Fibroblast of pulmonary artery (primary cell): ENCODE results near the gene KIAA1958.

Experiments
- DNase-seq: peaks from one replicate; pipeline ENCODE4 v3.0.0-alpha.2; 2010; ENCODE audit warnings: low read depth
- H3K4me3 ChIP-seq: replicated peaks from 2 replicates; pipeline ENCODE4 v1.5.1; 2011; ENCODE audit warnings: low read depth, mild to moderate bottlenecking, control low read depth, low read length, moderate library complexity
- TF ChIP-seq, protein P1 (sequence below): IDR thresholded peaks from 2 replicates; pipeline ENCODE4 v1.5.1; 2011; ENCODE audit warnings: mild to moderate bottlenecking, control low read depth, low read length, inconsistent platforms; ENCODE audit errors: missing control alignments

KIAA1958 gene

GRCh38 chr9:112489039-112489546 is 2.5 kb downstream of the KIAA1958 start:
- no peak for DNase-seq
- H3K4me3 ChIP-seq: no peak overlapping the region
- TF ChIP-seq, protein P1, sequence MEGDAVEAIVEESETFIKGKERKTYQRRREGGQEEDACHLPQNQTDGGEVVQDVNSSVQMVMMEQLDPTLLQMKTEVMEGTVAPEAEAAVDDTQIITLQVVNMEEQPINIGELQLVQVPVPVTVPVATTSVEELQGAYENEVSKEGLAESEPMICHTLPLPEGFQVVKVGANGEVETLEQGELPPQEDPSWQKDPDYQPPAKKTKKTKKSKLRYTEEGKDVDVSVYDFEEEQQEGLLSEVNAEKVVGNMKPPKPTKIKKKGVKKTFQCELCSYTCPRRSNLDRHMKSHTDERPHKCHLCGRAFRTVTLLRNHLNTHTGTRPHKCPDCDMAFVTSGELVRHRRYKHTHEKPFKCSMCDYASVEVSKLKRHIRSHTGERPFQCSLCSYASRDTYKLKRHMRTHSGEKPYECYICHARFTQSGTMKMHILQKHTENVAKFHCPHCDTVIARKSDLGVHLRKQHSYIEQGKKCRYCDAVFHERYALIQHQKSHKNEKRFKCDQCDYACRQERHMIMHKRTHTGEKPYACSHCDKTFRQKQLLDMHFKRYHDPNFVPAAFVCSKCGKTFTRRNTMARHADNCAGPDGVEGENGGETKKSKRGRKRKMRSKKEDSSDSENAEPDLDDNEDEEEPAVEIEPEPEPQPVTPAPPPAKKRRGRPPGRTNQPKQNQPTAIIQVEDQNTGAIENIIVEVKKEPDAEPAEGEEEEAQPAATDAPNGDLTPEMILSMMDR: no peak

- H3K4me3 ChIP-seq: no peak overlapping the region
- DNase-seq: no peak
- TF ChIP-seq, protein P1: no peak
Measured at GRCh38 chr9:112489876-112490666, 3.4 kb downstream of the KIAA1958 start.

DNA sequence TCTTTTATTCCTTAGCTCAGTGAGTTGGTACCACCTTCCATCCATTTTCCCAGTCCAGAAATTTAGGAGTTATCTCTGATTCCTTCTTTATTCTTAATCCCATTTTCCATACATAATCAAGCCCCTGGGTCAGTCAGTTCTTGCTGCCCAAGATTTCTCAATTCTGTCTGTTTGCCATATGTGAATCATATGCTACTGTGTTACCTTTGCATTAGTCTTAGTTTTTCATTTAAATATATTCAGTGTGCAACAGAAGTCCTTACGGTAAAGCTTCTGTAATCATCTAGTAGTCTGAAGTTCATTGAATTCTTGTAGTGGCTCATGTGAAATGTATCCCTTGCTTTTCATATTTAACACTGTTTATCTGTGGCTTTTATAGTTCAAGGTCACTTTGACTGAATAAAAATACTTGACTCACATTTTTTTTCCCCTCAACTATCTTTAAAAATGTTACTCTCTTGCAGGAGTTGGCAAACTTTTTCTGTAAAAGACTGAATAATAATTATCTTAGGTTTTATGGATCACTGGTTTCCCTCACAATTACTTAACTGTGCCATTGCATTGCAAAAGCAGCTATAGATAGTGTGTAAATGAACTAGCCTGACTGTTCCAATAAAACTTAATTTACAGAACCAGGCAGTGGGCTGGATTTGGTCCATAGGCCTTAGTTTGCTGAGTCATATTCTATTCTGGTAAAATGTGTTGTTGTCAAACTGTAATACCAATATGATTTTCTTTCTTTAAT is 6.9 kb downstream of the KIAA1958 start:
- TF ChIP-seq, protein P1: no peak
- no peak overlapping the region for H3K4me3 ChIP-seq
- DNase-seq: no peak

DNA sequence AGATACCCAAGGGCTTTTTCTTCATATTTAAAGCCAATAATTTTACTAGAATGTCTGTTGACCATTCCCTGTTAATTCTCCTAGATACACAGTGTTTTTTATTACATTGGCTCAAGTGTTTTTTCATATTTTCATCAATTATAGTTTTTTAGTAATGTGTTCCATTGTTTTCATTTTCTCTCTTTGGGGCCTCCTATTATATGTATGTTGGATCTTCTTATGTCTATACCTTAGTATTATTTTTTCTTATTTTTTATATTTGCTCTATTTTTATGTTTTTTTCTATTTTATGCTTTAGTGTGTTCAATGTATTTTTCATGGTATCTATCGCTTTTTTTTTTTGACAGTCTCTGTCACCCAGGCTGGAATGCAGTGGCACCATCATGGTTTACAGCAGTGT is 7.5 kb downstream of the KIAA1958 start:
- no peak overlapping the region for H3K4me3 ChIP-seq
- no peak for DNase-seq
- TF ChIP-seq, protein P1: no peak

GRCh38 chr9:112495614-112496013 is 9.0 kb downstream of the KIAA1958 start:
- no peak for DNase-seq
- H3K4me3 ChIP-seq: no peak overlapping the region
- TF ChIP-seq, protein P1: no peak

DNA sequence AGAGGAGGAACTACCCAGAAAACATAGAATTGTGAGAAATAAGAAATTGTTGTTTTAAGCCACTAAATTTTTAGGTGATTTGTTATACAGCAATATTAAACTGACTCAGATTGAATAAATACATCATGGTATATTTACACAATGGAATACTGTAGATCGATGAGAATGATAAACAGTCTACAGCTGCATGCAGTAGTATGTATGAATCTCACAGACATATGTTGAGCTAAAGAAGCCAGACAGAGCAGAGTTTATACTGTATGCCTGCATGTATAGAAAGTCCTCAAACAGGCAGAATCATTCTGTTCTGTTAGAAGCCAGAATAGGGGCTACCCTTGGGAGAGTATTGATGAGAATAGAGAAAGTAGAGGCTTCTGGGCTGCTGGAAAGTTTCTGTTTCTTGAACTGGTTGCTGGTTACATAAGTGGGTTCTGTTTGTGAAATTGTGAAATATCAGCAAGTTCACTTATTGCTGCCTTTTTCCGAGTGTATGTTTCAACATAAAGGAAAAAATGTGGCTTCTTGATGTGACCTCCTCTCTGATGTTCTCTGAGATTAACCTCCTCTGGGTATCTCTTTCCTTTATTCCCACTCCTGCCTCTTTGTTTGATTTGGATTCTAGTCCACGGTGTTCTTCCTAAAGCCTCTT is 9.6 kb downstream of the KIAA1958 start:
- DNase-seq: no peak
- no peak overlapping the region for H3K4me3 ChIP-seq
- TF ChIP-seq, protein P1: no peak
